ENCODE results near the gene MCM9.
A peak's percentile ranks its signal among the peaks of the same experiment; 100 is the strongest.

Gene MCM9

GRCh38 chr6:118859517-118860064, 75.4 kb downstream of the MCM9 start:
- Histone ChIP-seq H3K4ac (ENCODE audit: low read depth, low read length) (no peak overlapping the region), H3K4me2 (ENCODE audit: low read length) (no peak overlapping the region), H3K36me3 (ENCODE audit: control insufficient read depth, insufficient read depth, low read length) (no peaks in the 10 kb centered on the region), H3K9ac (ENCODE audit: low read length) (no peak overlapping the region), H2BK120ac (ENCODE audit: low read depth, low read length) (no peak overlapping the region), H3K27me3 (ENCODE audit: insufficient read depth, low read length, poor library complexity) (no peaks in the 10 kb centered on the region), H3K79me2 (ENCODE audit: control insufficient read depth, insufficient read depth, low read length) (no peaks in the 10 kb centered on the region), H3K79me1 (ENCODE audit: low read length) (no peaks in the 10 kb centered on the region), H3K18ac (ENCODE audit: low read length) (no peak overlapping the region), H2BK15ac (replicated peaks; ENCODE audit: low read depth) (no peak overlapping the region), H3K4me3 (ENCODE audit: low read length) (no peak overlapping the region), H2AK5ac (ENCODE audit: low read length) (no peak overlapping the region), H3K56ac (ENCODE audit: low read length) (no peak overlapping the region), H3K4me1 (ENCODE audit: control insufficient read depth, low read depth, low read length) (no peaks in the 10 kb centered on the region), H3K23ac (ENCODE audit: low read length) (no peak overlapping the region), H4K5ac (ENCODE audit: low read length) (no peak overlapping the region), H2BK5ac (ENCODE audit: low read length) (no peak overlapping the region), H4K8ac (ENCODE audit: low read depth, low read length) (no peak overlapping the region), H3K27ac (ENCODE audit: low read depth, low read length) (no peak overlapping the region)
- no CpG with 5 or more reads among the region's 3 CpGs for WGBS (ENCODE audit: extremely low coverage, insufficient coverage, low lambda C conversion rate)
- DNase-seq = peak; percentile 45

- Histone ChIP-seq H3K79me2 (ENCODE audit: control insufficient read depth, insufficient read depth, low read length) (no peaks in the 10 kb centered on the region), H3K36me3 (ENCODE audit: control insufficient read depth, insufficient read depth, low read length) (no peaks in the 10 kb centered on the region), H3K4me1 (ENCODE audit: control insufficient read depth, low read depth, low read length) (no peaks in the 10 kb centered on the region), H2BK15ac (replicated peaks; ENCODE audit: low read depth) (no peak overlapping the region), H3K18ac (ENCODE audit: low read length) (no peak overlapping the region), H4K8ac (ENCODE audit: low read depth, low read length) (no peak overlapping the region), H3K27ac (ENCODE audit: low read depth, low read length) (no peak overlapping the region), H3K27me3 (ENCODE audit: insufficient read depth, low read length, poor library complexity) (no peaks in the 10 kb centered on the region), H3K4me3 (ENCODE audit: low read length) (no peak overlapping the region), H3K23ac (ENCODE audit: low read length) (no peak overlapping the region), H3K9ac (ENCODE audit: low read length) (no peak overlapping the region), H4K5ac (ENCODE audit: low read length) (no peak overlapping the region), H2BK5ac (ENCODE audit: low read length) (no peak overlapping the region), H3K4me2 (ENCODE audit: low read length) (no peak overlapping the region), H2BK120ac (ENCODE audit: low read depth, low read length) (no peak overlapping the region), H3K79me1 (ENCODE audit: low read length) (no peaks in the 10 kb centered on the region), H2AK5ac (ENCODE audit: low read length) (no peak overlapping the region), H3K4ac (ENCODE audit: low read depth, low read length) (no peak overlapping the region), H3K56ac (ENCODE audit: low read length) (no peak overlapping the region)
- DNase-seq = peak; percentile 23
- WGBS (ENCODE audit: extremely low coverage, insufficient coverage, low lambda C conversion rate) = no CpG with 5 or more reads among the region's 4 CpGs
Measured at GRCh38 chr6:118856301-118856700, 78.7 kb downstream of the MCM9 start.

- Histone ChIP-seq H3K27me3 (ENCODE audit: insufficient read depth, low read length, poor library complexity) (no peaks in the 10 kb centered on the region), H3K36me3 (ENCODE audit: control insufficient read depth, insufficient read depth, low read length) (no peaks in the 10 kb centered on the region), H3K9ac (ENCODE audit: low read length) (no peak overlapping the region), H2BK120ac (ENCODE audit: low read depth, low read length) (no peak overlapping the region), H4K5ac (ENCODE audit: low read length) (no peak overlapping the region), H2BK15ac (replicated peaks; ENCODE audit: low read depth) (no peak overlapping the region), H2AK5ac (ENCODE audit: low read length) (no peak overlapping the region), H3K4me3 (ENCODE audit: low read length) (no peak overlapping the region), H3K4me1 (ENCODE audit: control insufficient read depth, low read depth, low read length) (no peaks in the 10 kb centered on the region), H3K18ac (ENCODE audit: low read length) (no peak overlapping the region), H3K4ac (ENCODE audit: low read depth, low read length) (no peak overlapping the region), H3K79me1 (ENCODE audit: low read length) (no peaks in the 10 kb centered on the region), H3K79me2 (ENCODE audit: control insufficient read depth, insufficient read depth, low read length) (no peaks in the 10 kb centered on the region), H3K56ac (ENCODE audit: low read length) (no peak overlapping the region), H3K27ac (ENCODE audit: low read depth, low read length) (no peak overlapping the region), H4K8ac (ENCODE audit: low read depth, low read length) (no peak overlapping the region), H3K23ac (ENCODE audit: low read length) (no peak overlapping the region), H3K4me2 (ENCODE audit: low read length) (no peak overlapping the region), H2BK5ac (ENCODE audit: low read length) (no peak overlapping the region)
- no CpG with 5 or more reads among the region's 5 CpGs for WGBS (ENCODE audit: extremely low coverage, insufficient coverage, low lambda C conversion rate)
- DNase-seq = no peak
Measured at GRCh38 chr6:118853408-118853807, 81.6 kb downstream of the MCM9 start.

GRCh38 chr6:118844915-118845314, 90.0 kb downstream of the MCM9 start:
- no peaks in the 10 kb centered on the region for H3K27me3 ChIP-seq (ENCODE audit: insufficient read depth, low read length, poor library complexity)
- no peak overlapping the region for H3K4me2 ChIP-seq (ENCODE audit: low read length)
- no peak overlapping the region for H2BK15ac ChIP-seq (replicated peaks; ENCODE audit: low read depth)
- no peaks in the 10 kb centered on the region for H3K4me1 ChIP-seq (ENCODE audit: control insufficient read depth, low read depth, low read length)
- H3K23ac ChIP-seq (ENCODE audit: low read length) = no peak overlapping the region
- H3K4ac ChIP-seq (ENCODE audit: low read depth, low read length) = no peak overlapping the region
- no CpG with 5 or more reads among the region's 3 CpGs for WGBS (ENCODE audit: extremely low coverage, insufficient coverage, low lambda C conversion rate)
- no peak overlapping the region for H2BK120ac ChIP-seq (ENCODE audit: low read depth, low read length)
- no peaks in the 10 kb centered on the region for H3K79me2 ChIP-seq (ENCODE audit: control insufficient read depth, insufficient read depth, low read length)
- no peak overlapping the region for H3K4me3 ChIP-seq (ENCODE audit: low read length)
- H2BK5ac ChIP-seq (ENCODE audit: low read length) = no peak overlapping the region
- no peak overlapping the region for H3K56ac ChIP-seq (ENCODE audit: low read length)
- DNase-seq = no peak
- H3K79me1 ChIP-seq (ENCODE audit: low read length) = no peaks in the 10 kb centered on the region
- no peak overlapping the region for H2AK5ac ChIP-seq (ENCODE audit: low read length)
- no peak overlapping the region for H4K5ac ChIP-seq (ENCODE audit: low read length)
- no peak overlapping the region for H4K8ac ChIP-seq (ENCODE audit: low read depth, low read length)
- no peak overlapping the region for H3K27ac ChIP-seq (ENCODE audit: low read depth, low read length)
- H3K36me3 ChIP-seq (ENCODE audit: control insufficient read depth, insufficient read depth, low read length) = no peaks in the 10 kb centered on the region
- H3K9ac ChIP-seq (ENCODE audit: low read length) = no peak overlapping the region
- H3K18ac ChIP-seq (ENCODE audit: low read length) = no peak overlapping the region

GRCh38 chr6:118843685-118844390, 91.1 kb downstream of the MCM9 start:
- H2BK15ac ChIP-seq (replicated peaks; ENCODE audit: low read depth) = no peak overlapping the region
- no peak overlapping the region for H2AK5ac ChIP-seq (ENCODE audit: low read length)
- no peaks in the 10 kb centered on the region for H3K36me3 ChIP-seq (ENCODE audit: control insufficient read depth, insufficient read depth, low read length)
- no peaks in the 10 kb centered on the region for H3K27me3 ChIP-seq (ENCODE audit: insufficient read depth, low read length, poor library complexity)
- H3K79me1 ChIP-seq (ENCODE audit: low read length) = no peaks in the 10 kb centered on the region
- no peak overlapping the region for H3K4ac ChIP-seq (ENCODE audit: low read depth, low read length)
- no peak overlapping the region for H3K23ac ChIP-seq (ENCODE audit: low read length)
- H2BK120ac ChIP-seq (ENCODE audit: low read depth, low read length) = no peak overlapping the region
- H3K79me2 ChIP-seq (ENCODE audit: control insufficient read depth, insufficient read depth, low read length) = no peaks in the 10 kb centered on the region
- no peak overlapping the region for H3K4me3 ChIP-seq (ENCODE audit: low read length)
- no peak overlapping the region for H3K4me2 ChIP-seq (ENCODE audit: low read length)
- no peak overlapping the region for H3K56ac ChIP-seq (ENCODE audit: low read length)
- WGBS (ENCODE audit: extremely low coverage, insufficient coverage, low lambda C conversion rate) = no CpG with 5 or more reads among the region's 4 CpGs
- no peaks in the 10 kb centered on the region for H3K4me1 ChIP-seq (ENCODE audit: control insufficient read depth, low read depth, low read length)
- no peak overlapping the region for H3K9ac ChIP-seq (ENCODE audit: low read length)
- no peak overlapping the region for H2BK5ac ChIP-seq (ENCODE audit: low read length)
- no peak overlapping the region for H3K27ac ChIP-seq (ENCODE audit: low read depth, low read length)
- H3K18ac ChIP-seq (ENCODE audit: low read length) = no peak overlapping the region
- no peak for DNase-seq
- H4K5ac ChIP-seq (ENCODE audit: low read length) = no peak overlapping the region
- H4K8ac ChIP-seq (ENCODE audit: low read depth, low read length) = no peak overlapping the region

- H3K27me3 ChIP-seq (ENCODE audit: insufficient read depth, low read length, poor library complexity) = no peaks in the 10 kb centered on the region
- no peaks in the 10 kb centered on the region for H3K79me2 ChIP-seq (ENCODE audit: control insufficient read depth, insufficient read depth, low read length)
- no peak overlapping the region for H4K8ac ChIP-seq (ENCODE audit: low read depth, low read length)
- no peak for DNase-seq
- H3K4me3 ChIP-seq (ENCODE audit: low read length) = no peak overlapping the region
- no peak overlapping the region for H3K9ac ChIP-seq (ENCODE audit: low read length)
- no peak overlapping the region for H2AK5ac ChIP-seq (ENCODE audit: low read length)
- H2BK120ac ChIP-seq (ENCODE audit: low read depth, low read length) = no peak overlapping the region
- no peak overlapping the region for H3K56ac ChIP-seq (ENCODE audit: low read length)
- no peak overlapping the region for H3K23ac ChIP-seq (ENCODE audit: low read length)
- H3K18ac ChIP-seq (ENCODE audit: low read length) = no peak overlapping the region
- H3K27ac ChIP-seq (ENCODE audit: low read depth, low read length) = no peak overlapping the region
- H3K79me1 ChIP-seq (ENCODE audit: low read length) = no peaks in the 10 kb centered on the region
- no peaks in the 10 kb centered on the region for H3K4me1 ChIP-seq (ENCODE audit: control insufficient read depth, low read depth, low read length)
- H2BK15ac ChIP-seq (replicated peaks; ENCODE audit: low read depth) = no peak overlapping the region
- H2BK5ac ChIP-seq (ENCODE audit: low read length) = no peak overlapping the region
- H3K36me3 ChIP-seq (ENCODE audit: control insufficient read depth, insufficient read depth, low read length) = no peaks in the 10 kb centered on the region
- no peak overlapping the region for H4K5ac ChIP-seq (ENCODE audit: low read length)
- H3K4ac ChIP-seq (ENCODE audit: low read depth, low read length) = no peak overlapping the region
- no peak overlapping the region for H3K4me2 ChIP-seq (ENCODE audit: low read length)
- WGBS (ENCODE audit: extremely low coverage, insufficient coverage, low lambda C conversion rate) = no CpG with 5 or more reads among the region's 2 CpGs
Measured at GRCh38 chr6:118830691-118831090, 104.3 kb downstream of the MCM9 start.

All from mesendoderm (in vitro differentiated cells).